Measurements from ENCODE around the gene SPAG9.

SPAG9 gene

GRCh38 chr17:50917418-50917743 is 203.3 kb downstream of the SPAG9 start:
- DNase-seq (ENCODE audit: low read depth) = no peak

GRCh38 chr17:50916708-50917417 is 203.8 kb downstream of the SPAG9 start:
- no peak for DNase-seq (ENCODE audit: low read depth)

- DNase-seq (ENCODE audit: low read depth) = peak; percentile 9
Measured at GRCh38 chr17:50916026-50916707, 204.5 kb downstream of the SPAG9 start.

- no peak for DNase-seq (ENCODE audit: low read depth)
Measured at GRCh38 chr17:50914505-50915063, 206.1 kb downstream of the SPAG9 start.

- no peak for DNase-seq (ENCODE audit: low read depth)
Measured at GRCh38 chr17:50913120-50913519, 207.5 kb downstream of the SPAG9 start.

Data from stromal cell of bone marrow (primary cell).